ENCODE data around the gene SRL.

GRCh38 chr16:4179763-4180260 lies 62.1 kb downstream of the SRL start:
- TF ChIP-seq EZH2 (IDR thresholded peaks at IDR 0.05; ENCODE audit: insufficient read depth, poor library complexity, severe bottlenecking) = no peak
- no peak for TF ChIP-seq EZH2phosphoT487 (IDR thresholded peaks at IDR 0.05; ENCODE audit: insufficient read depth, low read depth)

Measured in GM23248 (cell line).